RWPE2 (cell line): ENCODE measurements around the gene SCGB1D1.
A peak's percentile ranks its signal among the peaks of the same experiment; 100 is the strongest.

ENCODE experiments used
- ATAC-seq: fragments of 200-7000 bp; cut with Tn5 transposase; 3 replicates; pipeline ENCODE4 v1.9.1; 2021; ENCODE audit warnings: low read depth
- DNase-seq: peaks from one replicate; pipeline ENCODE4 v3.0.0-alpha.2; 2020; ENCODE audit warnings: low spot score
- H3K27ac ChIP-seq: fragments of 450-650 bp; 2 replicates; pipeline ENCODE4 v1.5.1; 2017; ENCODE audit warnings: mild to moderate bottlenecking; ENCODE audit not compliant: poor library complexity, severe bottlenecking
- H3K27me3 ChIP-seq: fragments of 250-450 bp; sonication (Bioruptor Pico); 2 replicates; pipeline ENCODE4 v1.5.1; 2021; ENCODE audit warnings: mild to moderate bottlenecking, moderate library complexity; ENCODE audit not compliant: insufficient read depth, poor library complexity, severe bottlenecking
- H3K36me3 ChIP-seq: fragments of 250-450 bp; sonication (Bioruptor Pico); 2 replicates; pipeline ENCODE4 v1.5.1; 2020; ENCODE audit warnings: low read depth, mild to moderate bottlenecking, moderate library complexity
- H3K4me1 ChIP-seq: fragments of 250-450 bp; sonication (Bioruptor Pico); 2 replicates; pipeline ENCODE4 v1.5.1; 2021; ENCODE audit warnings: mild to moderate bottlenecking, moderate library complexity; ENCODE audit not compliant: insufficient read depth, poor library complexity, severe bottlenecking
- H3K4me3 ChIP-seq: fragments of 250-450 bp; sonication (Bioruptor Pico); 2 replicates; pipeline ENCODE4 v1.5.1; 2021; ENCODE audit warnings: mild to moderate bottlenecking, moderate library complexity; ENCODE audit not compliant: severe bottlenecking
- H3K9me3 ChIP-seq: fragments of 250-450 bp; sonication (Bioruptor Pico); 2 replicates; pipeline ENCODE4 v1.5.1; 2021; ENCODE audit warnings: mild to moderate bottlenecking, moderate library complexity; ENCODE audit not compliant: severe bottlenecking
- CTCF ChIP-seq: fragments of 450-650 bp; IDR thresholded peaks from one replicate; pipeline ENCODE4 v1.5.1; 2017; ENCODE audit warnings: mild to moderate bottlenecking, moderate library complexity; ENCODE audit not compliant: poor library complexity, severe bottlenecking

SCGB1D1 gene

DNA sequence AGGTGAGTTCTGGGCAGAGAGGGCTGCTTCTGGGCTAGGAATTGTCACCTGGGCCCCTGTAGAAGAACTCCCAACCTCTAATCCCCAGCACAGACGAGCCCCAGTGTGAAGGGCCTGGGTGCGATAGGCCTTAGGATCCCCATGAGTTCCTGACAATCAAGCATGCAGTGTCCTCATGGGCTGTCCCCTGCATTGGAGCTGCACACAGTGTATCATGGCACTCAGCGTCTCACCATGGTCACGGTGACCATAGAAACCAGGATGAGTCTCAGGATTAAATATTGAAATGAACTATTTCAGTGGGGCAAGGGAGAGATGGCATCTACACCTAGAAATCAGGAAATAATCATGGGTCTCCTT, 18.7 kb downstream of the SCGB1D1 start:
- DNase-seq (no peak), ATAC-seq (no peak)
- no peaks in the 10 kb centered on the region for H3K27me3 ChIP-seq
- H3K27ac ChIP-seq: no peak overlapping the region
- TF ChIP-seq CTCF: no peak
- no peaks in the 10 kb centered on the region for H3K9me3 ChIP-seq
- no peaks in the 10 kb centered on the region for H3K4me1 ChIP-seq
- no peaks in the 10 kb centered on the region for H3K36me3 ChIP-seq
- no peak overlapping the region for H3K4me3 ChIP-seq

- ATAC-seq (no peak), DNase-seq (no peak)
- TF ChIP-seq CTCF: peak; percentile 72
- Histone ChIP-seq H3K4me3 (no peak overlapping the region), H3K27me3 (no peaks in the 10 kb centered on the region), H3K4me1 (no peaks in the 10 kb centered on the region), H3K9me3 (no peaks in the 10 kb centered on the region), H3K36me3 (no peaks in the 10 kb centered on the region), H3K27ac (no peak overlapping the region)
These were observed 27.3 kb downstream of the SCGB1D1 start for GRCh38 chr11:62217191-62217748.

GRCh38 chr11:62221498-62221897, 31.5 kb downstream of the SCGB1D1 start:
- Histone ChIP-seq H3K4me3 (no peak overlapping the region), H3K9me3 (peaks cover 13% of the 10 kb centered on the region), H3K4me1 (no peaks in the 10 kb centered on the region), H3K27me3 (no peaks in the 10 kb centered on the region), H3K27ac (no peak overlapping the region), H3K36me3 (no peaks in the 10 kb centered on the region)
- DNase-seq: no peak
- TF ChIP-seq CTCF: no peak
- ATAC-seq: no peak

DNA sequence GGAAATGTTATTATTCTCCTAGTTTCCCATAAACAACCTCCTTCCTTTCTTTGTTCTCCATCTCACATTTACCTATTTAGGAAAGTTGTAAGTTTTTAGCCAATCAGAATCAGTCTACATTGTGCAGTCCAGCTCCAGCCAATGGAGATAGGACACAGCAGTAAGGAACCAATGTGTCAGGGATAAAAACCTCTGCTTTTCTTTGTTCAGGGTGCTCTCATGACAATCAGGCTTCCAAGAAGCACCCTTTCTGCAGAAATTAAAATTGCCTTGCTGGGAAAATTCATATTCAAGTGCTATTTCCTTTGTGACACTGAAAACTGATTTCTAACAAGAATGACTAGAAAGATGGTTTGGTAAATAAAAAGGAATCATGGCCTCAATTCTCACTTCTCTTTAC, 33.1 kb downstream of the SCGB1D1 start:
- Histone ChIP-seq H3K27me3 (no peaks in the 10 kb centered on the region), H3K27ac (no peak overlapping the region), H3K9me3 (peaks cover 13% of the 10 kb centered on the region), H3K36me3 (no peaks in the 10 kb centered on the region), H3K4me1 (no peaks in the 10 kb centered on the region), H3K4me3 (no peak overlapping the region)
- DNase-seq (no peak), ATAC-seq (no peak)
- TF ChIP-seq CTCF: no peak

GRCh38 chr11:62233730-62234129, 43.7 kb downstream of the SCGB1D1 start:
- DNase-seq (no peak), ATAC-seq (no peak)
- H3K4me3 ChIP-seq: no peak overlapping the region
- no peak overlapping the region for H3K27ac ChIP-seq
- H3K27me3 ChIP-seq: peaks cover 17% of the 10 kb centered on the region
- H3K36me3 ChIP-seq: no peaks in the 10 kb centered on the region
- peak; percentile 12 for TF ChIP-seq CTCF
- H3K9me3 ChIP-seq: no peaks in the 10 kb centered on the region
- no peaks in the 10 kb centered on the region for H3K4me1 ChIP-seq
